Endodermal cell (in vitro differentiated cells): ENCODE measurements around the gene GFOD2. TPM values are rescaled to one million over a fixed set of nuclear protein-coding genes. Genes with fewer than 3 reads are reported as not detected.

Experiments used
- DNase-seq: peaks from one replicate; pipeline ENCODE4 v3.0.0-alpha.2; 2017
- H3K27ac ChIP-seq: 2 replicates; pipeline ENCODE4 v1.5.1; 2013; ENCODE audit warnings: mild to moderate bottlenecking, low read depth, low read length, moderate library complexity
- H3K27me3 ChIP-seq: 2 replicates; pipeline ENCODE4 v1.6.1; 2013; ENCODE audit warnings: mild to moderate bottlenecking, low read length, moderate library complexity; ENCODE audit not compliant: insufficient read depth, control insufficient read depth, poor library complexity, severe bottlenecking
- H3K36me3 ChIP-seq: 2 replicates; pipeline ENCODE4 v1.7.0; 2013; ENCODE audit warnings: mild to moderate bottlenecking, low read length, moderate library complexity; ENCODE audit not compliant: control insufficient read depth, insufficient read depth
- H3K4me1 ChIP-seq: one replicate; pipeline ENCODE4 v1.7.0; 2013; ENCODE audit warnings: low read length; ENCODE audit not compliant: control insufficient read depth, insufficient read depth
- H3K4me3 ChIP-seq: 2 replicates; pipeline ENCODE4 v1.5.1; 2013; ENCODE audit warnings: mild to moderate bottlenecking, low read length, moderate library complexity
- H3K9ac ChIP-seq: 2 replicates; pipeline ENCODE4 v1.6.1; 2013; ENCODE audit warnings: mild to moderate bottlenecking, low read length, moderate library complexity; ENCODE audit not compliant: poor library complexity, severe bottlenecking; ENCODE audit errors: extremely low read depth
- H3K9me3 ChIP-seq: 2 replicates; pipeline ENCODE4 v1.6.1; 2013; ENCODE audit warnings: mild to moderate bottlenecking, low read length, moderate library complexity; ENCODE audit not compliant: control insufficient read depth
- H3K27ac Mint-ChIP-seq: 2 replicates; pipeline ENCODE4 v1.8.0; 2020; ENCODE audit warnings: mixed read lengths
- H3K27me3 Mint-ChIP-seq: 2 replicates; pipeline ENCODE4 v1.8.0; 2021; ENCODE audit warnings: mild to moderate bottlenecking, mixed read lengths; ENCODE audit not compliant: insufficient read depth
- H3K36me3 Mint-ChIP-seq: 2 replicates; pipeline ENCODE4 v1.8.0; 2020; ENCODE audit warnings: low read depth, mixed read lengths
- H3K4me1 Mint-ChIP-seq: 2 replicates; pipeline ENCODE4 v1.8.0; 2020; ENCODE audit warnings: mixed read lengths
- H3K4me3 Mint-ChIP-seq: 2 replicates; pipeline ENCODE4 v1.8.0; 2020; ENCODE audit warnings: mild to moderate bottlenecking, moderate library complexity, mixed read lengths
- H3K9me3 Mint-ChIP-seq: 2 replicates; pipeline ENCODE4 v1.8.0; 2020; ENCODE audit warnings: mild to moderate bottlenecking, mixed read lengths
- WGBS, 2 experiments: methylation state at CpG; one replicate each; pipeline versions ENCODE4 v1.1.5 to v1.1.7; 2013; ENCODE audit warnings: missing lambda C conversion rate in 2 of 2, mixed read lengths in 1 of 2; ENCODE audit not compliant: insufficient coverage in 1 of 2, insufficient read length in 1 of 2; 5-methylcytosine and 5-hydroxymethylcytosine counted together
- total RNA-seq, 2 donors: library from RNA; stranded (reverse); fragmentation: NEBNext Ultra II Directional in 1 of 2; extraction: Animal tissue kit (Norgen Biotek cat#: 25700) in 1 of 2; gene quantifications; 2 replicates in 1 of 2; 3 replicates in 1 of 2; pipeline ENCODE4 v1.2.1, GENCODE V29; 2021
- TF ChIP-seq, protein P1 (sequence below): fragments of 200-600 bp; sonication (generic); conservative IDR thresholded peaks from 2 replicates; pipeline ENCODE4 v1.5.0; 2021; ENCODE audit warnings: antibody characterized with exemption, mild to moderate bottlenecking

GFOD2 gene
- total RNA-seq, 2 donors from 2014 or later, result 18.2 to 21.2 TPM

DNA sequence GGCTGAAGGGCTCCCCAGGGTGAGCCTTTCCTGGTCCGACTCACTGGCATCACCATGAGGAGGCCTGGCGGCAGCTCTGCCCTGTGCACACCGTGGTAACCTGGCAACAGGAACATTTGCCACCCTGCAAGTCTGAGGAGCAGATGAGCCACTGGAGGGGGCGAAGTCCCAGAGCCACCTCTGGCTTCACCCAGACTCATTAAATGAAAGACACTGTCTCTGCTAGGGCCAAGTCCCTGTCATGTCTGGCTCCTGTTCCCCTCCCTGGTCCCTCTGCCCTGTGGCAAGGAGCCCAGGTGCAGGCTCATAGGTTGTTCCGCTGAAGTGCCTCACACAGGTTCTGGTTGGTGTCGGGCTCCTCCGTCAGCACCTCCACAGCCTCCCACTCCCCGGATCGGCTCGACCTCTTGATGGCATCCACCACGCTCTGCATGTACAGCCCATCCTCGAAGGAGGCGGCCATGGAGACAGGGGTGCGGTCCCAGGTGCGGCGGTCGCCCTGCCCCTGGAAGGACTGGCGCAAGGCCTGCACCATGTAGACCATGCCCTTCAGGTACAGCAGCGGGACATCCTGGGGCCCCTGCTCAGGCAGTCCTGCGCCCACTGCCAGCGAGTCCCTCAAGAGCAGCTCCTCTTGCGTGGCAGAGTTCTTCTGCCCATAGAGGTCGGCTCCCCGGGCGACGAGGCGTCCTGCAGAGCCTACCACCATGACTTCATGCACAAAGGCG lies 44.1 kb downstream of the GFOD2 start:
- Mint-ChIP-seq H3K27me3 (no peaks in the 10 kb centered on the region), H3K4me1 (no peaks in the 10 kb centered on the region), H3K4me3 (no peak overlapping the region), H3K36me3 (peaks cover 7% of the 10 kb centered on the region), H3K27ac (no peak overlapping the region), H3K9me3 (no peaks in the 10 kb centered on the region)
- Histone ChIP-seq H3K9me3 (no peaks in the 10 kb centered on the region), H3K4me1 (no peaks in the 10 kb centered on the region), H3K4me3 (no peak overlapping the region), H3K27ac (no peak overlapping the region), H3K9ac (no peak overlapping the region), H3K36me3 (no peaks in the 10 kb centered on the region), H3K27me3 (no peaks in the 10 kb centered on the region)
- TF ChIP-seq, protein P1, sequence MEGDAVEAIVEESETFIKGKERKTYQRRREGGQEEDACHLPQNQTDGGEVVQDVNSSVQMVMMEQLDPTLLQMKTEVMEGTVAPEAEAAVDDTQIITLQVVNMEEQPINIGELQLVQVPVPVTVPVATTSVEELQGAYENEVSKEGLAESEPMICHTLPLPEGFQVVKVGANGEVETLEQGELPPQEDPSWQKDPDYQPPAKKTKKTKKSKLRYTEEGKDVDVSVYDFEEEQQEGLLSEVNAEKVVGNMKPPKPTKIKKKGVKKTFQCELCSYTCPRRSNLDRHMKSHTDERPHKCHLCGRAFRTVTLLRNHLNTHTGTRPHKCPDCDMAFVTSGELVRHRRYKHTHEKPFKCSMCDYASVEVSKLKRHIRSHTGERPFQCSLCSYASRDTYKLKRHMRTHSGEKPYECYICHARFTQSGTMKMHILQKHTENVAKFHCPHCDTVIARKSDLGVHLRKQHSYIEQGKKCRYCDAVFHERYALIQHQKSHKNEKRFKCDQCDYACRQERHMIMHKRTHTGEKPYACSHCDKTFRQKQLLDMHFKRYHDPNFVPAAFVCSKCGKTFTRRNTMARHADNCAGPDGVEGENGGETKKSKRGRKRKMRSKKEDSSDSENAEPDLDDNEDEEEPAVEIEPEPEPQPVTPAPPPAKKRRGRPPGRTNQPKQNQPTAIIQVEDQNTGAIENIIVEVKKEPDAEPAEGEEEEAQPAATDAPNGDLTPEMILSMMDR, result no peak
- peak; percentile 44 for DNase-seq
- 95 to 97% methylated on average over 23 to 28 of the region's 28 CpGs for WGBS, 2 experiments

DNA sequence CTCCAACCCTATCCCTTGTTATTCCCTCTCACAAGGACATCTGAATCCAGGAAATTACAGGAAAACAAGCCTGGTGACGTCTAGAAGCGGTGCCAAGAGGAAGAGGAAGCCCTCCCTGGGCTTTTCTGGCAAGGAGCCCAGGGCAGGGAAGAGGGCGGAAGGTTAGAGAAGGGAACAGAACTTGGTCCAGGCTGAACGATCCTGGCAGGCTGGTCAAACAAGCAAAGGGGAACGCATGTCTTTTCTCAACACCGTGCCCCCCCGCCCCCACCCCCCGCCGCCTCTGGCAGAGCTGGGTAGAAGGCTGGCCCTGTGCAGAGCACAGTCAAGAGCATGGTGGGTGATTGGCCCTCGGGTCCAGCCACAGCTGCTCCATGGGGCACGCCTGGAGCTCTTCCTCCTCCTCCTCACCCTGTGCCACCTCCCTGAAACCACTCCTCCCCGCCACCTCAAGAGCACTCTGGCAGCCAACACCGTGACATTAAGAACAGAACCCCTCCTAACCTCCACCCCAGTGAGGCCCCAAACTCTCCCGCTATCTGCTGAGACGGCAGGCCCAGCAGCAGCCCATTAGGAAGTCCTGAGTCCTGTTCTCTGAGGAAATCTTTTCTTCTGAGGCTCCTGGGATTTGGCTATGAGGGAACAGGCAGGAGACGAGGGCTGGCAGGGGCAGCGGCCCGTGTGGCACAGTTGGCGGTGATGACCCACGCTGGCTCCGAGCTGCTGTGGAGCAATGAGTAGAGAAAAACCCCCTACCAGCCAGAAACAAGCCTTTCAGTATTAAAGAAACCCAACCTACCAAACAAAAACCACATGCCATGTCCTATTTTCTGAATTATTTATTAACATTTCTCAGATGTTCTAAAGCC lies 45.2 kb downstream of the GFOD2 start:
- 86 to 91% methylated on average over 15 to 21 of the region's 21 CpGs for WGBS, 2 experiments
- H3K4me1 ChIP-seq, result no peaks in the 10 kb centered on the region
- no peak overlapping the region for H3K4me3 ChIP-seq
- H3K9ac ChIP-seq, result no peak overlapping the region
- H3K36me3 ChIP-seq, result no peaks in the 10 kb centered on the region
- no peaks in the 10 kb centered on the region for H3K27me3 ChIP-seq
- Mint-ChIP-seq H3K27me3 (no peaks in the 10 kb centered on the region), H3K9me3 (no peaks in the 10 kb centered on the region), H3K4me3 (no peak overlapping the region), H3K4me1 (no peaks in the 10 kb centered on the region), H3K36me3 (peaks cover 7% of the 10 kb centered on the region), H3K27ac (no peak overlapping the region)
- peak; percentile 45 for DNase-seq
- H3K27ac ChIP-seq, result no peak overlapping the region
- no peaks in the 10 kb centered on the region for H3K9me3 ChIP-seq
- TF ChIP-seq, protein P1, result no peak

DNA sequence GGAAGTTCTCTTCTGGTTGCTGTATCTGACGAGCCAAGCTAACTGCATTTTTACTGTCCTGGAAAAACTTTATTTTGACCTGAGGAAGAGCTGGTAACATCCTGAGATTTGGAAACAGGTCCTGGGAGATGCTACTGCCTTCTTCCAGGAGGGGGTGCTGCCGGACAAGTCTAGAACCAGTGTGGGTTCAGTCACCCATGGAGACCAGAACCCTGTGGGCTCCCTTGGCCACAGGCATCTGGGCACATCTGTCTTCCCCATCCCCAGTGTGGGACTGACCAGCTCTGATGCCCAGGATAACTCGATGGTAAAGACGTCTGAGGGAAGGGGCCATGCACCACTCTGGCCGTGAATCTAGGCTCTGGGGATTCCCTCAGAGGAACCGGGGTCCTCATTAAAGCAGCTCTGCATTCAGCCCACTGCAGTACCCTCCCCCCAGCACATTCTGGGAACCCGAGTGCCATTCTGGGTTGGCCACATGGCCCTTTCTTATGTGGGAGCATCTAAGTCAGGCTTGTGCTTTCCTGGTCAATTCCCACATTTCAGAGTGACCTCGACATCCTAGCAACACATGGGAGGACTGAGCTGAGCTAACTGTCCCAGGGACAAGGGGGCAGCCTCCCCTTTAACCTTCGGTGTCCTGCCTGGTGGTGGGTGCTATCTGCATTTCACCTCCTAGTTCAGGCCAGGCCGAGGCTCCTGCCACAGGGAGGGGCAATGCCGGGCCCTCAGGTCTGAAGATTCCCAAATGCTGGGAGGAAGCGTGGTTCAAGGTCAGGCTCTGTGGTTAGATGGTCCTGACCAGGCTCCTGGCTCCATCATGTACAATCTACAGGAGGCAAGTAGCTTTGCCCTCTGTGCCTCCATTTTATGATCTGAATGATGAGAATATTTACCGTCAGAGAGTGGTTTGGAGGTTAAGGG lies 46.1 kb downstream of the GFOD2 start:
- H3K27me3 ChIP-seq, result no peaks in the 10 kb centered on the region
- no peak overlapping the region for H3K27ac ChIP-seq
- no peak overlapping the region for H3K4me3 Mint-ChIP-seq
- no peaks in the 10 kb centered on the region for H3K9me3 ChIP-seq
- H3K4me1 Mint-ChIP-seq, result no peaks in the 10 kb centered on the region
- H3K36me3 ChIP-seq, result no peaks in the 10 kb centered on the region
- TF ChIP-seq, protein P1, result peak; percentile 89
- no peaks in the 10 kb centered on the region for H3K4me1 ChIP-seq
- H3K36me3 Mint-ChIP-seq, result peaks cover 7% of the 10 kb centered on the region
- 76 to 80% methylated on average over 10 to 13 of the region's 13 CpGs for WGBS, 2 experiments
- H3K9ac ChIP-seq, result no peak overlapping the region
- peak; percentile 94 for DNase-seq
- H3K9me3 Mint-ChIP-seq, result no peaks in the 10 kb centered on the region
- no peak overlapping the region for H3K27ac Mint-ChIP-seq
- no peak overlapping the region for H3K4me3 ChIP-seq
- no peaks in the 10 kb centered on the region for H3K27me3 Mint-ChIP-seq
